Kidney tubule cell (primary cell): ENCODE data around the gene ASB16.

ENCODE experiments used
- DNase-seq: peaks from one replicate; pipeline ENCODE4 v3.0.0-alpha.2; 2018; ENCODE audit warnings: low spot score

The ASB16 gene

GRCh38 chr17:44188576-44189403 is 18.3 kb downstream of the ASB16 start:
- DNase-seq = no peak

GRCh38 chr17:44190481-44190880 is 20.0 kb downstream of the ASB16 start:
- DNase-seq = no peak

- no peak for DNase-seq
These were observed 20.9 kb downstream of the ASB16 start for GRCh38 chr17:44191369-44191768.

GRCh38 chr17:44191941-44192496 is 21.5 kb downstream of the ASB16 start:
- DNase-seq = no peak

- DNase-seq = no peak
These were observed 22.2 kb downstream of the ASB16 start for GRCh38 chr17:44192750-44193149.

- no peak for DNase-seq
These were observed 23.0 kb downstream of the ASB16 start for GRCh38 chr17:44193326-44194084.

GRCh38 chr17:44197107-44197506 is 26.6 kb downstream of the ASB16 start:
- DNase-seq = no peak

- DNase-seq = no peak
These were observed 27.6 kb downstream of the ASB16 start for GRCh38 chr17:44197980-44198720.

GRCh38 chr17:44198721-44199552 is 28.4 kb downstream of the ASB16 start:
- peak; percentile 67 for DNase-seq

GRCh38 chr17:44199553-44200477 is 29.3 kb downstream of the ASB16 start, which contains the start of gene ATXN7L3:
Gene ATXN7L3 (minus strand): TSS chr17:44199884. CDS start chr17:44198070, 1,814 bp downstream.
- DNase-seq = peak; percentile 98

- no peak for DNase-seq
These were observed 30.1 kb downstream of the ASB16 start for GRCh38 chr17:44200478-44201155.

- no peak for DNase-seq
These were observed 32.3 kb downstream of the ASB16 start for GRCh38 chr17:44202756-44203155.

GRCh38 chr17:44203731-44204440 is 33.4 kb downstream of the ASB16 start:
- DNase-seq = peak; percentile 52

GRCh38 chr17:44204441-44204882 is 34.0 kb downstream of the ASB16 start:
- no peak for DNase-seq

GRCh38 chr17:44205962-44206824 is 35.7 kb downstream of the ASB16 start:
- no peak for DNase-seq

GRCh38 chr17:44206825-44207155 is 36.3 kb downstream of the ASB16 start:
- no peak for DNase-seq

- DNase-seq = no peak
These were observed 36.8 kb downstream of the ASB16 start for GRCh38 chr17:44207319-44207718.

- DNase-seq = no peak
These were observed 37.2 kb downstream of the ASB16 start for GRCh38 chr17:44207743-44208142.
